Islet of Langerhans (tissue), 1 donor: Measurements from ENCODE around the gene CNNM2.
"Not testable (repeated sequence)": the region's sequence is repeated elsewhere in the genome, so short reads cannot be mapped to it uniquely, and the experiment has no call there.

Experiments used
- FAIRE-seq: peaks from one replicate; lab custom pipeline; 2011; peaks lifted over from hg19 to GRCh38; lab: Jason Lieb, UNC

CNNM2 gene

GRCh38 chr10:103110407-103110806, 192.3 kb downstream of the CNNM2 start:
- no peak for FAIRE-seq

- no peak for FAIRE-seq
These were observed 193.2 kb downstream of the CNNM2 start for GRCh38 chr10:103111031-103111917.

- FAIRE-seq = peak; percentile 43
These were observed 194.1 kb downstream of the CNNM2 start for GRCh38 chr10:103111918-103112877.

DNA sequence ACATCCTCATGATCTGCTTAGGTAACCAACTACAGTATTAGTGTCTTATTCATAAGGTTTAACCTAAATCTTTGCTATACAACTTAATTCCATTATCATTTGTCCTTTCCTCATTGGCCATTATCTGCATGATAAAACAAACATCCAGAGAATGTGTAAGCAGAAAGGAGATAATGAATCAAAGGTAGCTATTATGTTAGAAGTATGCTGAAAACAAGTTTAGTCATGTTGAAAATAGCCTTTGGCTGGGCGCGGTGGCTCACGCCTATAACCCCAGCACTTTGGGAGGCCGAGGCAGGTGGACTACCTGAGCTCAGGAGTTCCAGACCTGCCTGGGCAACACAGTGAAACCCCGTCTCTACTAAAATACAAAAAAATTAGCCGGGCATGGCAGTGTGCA, 196.8 kb downstream of the CNNM2 start:
- FAIRE-seq = no peak

GRCh38 chr10:103117247-103117646, 199.2 kb downstream of the CNNM2 start:
- no peak for FAIRE-seq

DNA sequence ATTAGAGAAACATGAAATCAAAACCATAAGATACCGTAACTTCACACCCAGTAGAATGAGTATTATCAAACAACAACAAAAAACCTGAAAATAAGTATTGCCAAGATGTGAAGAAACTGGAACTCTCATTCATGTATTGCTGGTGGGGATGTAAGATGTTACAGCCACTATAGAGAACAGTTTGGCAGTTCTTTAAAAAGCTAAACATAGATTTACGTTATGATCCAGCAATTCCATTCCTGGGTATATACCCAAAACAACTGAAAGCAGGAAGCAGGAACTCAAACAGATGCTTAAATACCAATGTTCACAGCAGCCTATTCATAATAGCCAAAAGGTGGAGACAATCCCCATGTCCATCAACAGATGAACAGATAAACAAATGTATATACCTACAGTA, 202.5 kb downstream of the CNNM2 start:
- FAIRE-seq = no peak

DNA sequence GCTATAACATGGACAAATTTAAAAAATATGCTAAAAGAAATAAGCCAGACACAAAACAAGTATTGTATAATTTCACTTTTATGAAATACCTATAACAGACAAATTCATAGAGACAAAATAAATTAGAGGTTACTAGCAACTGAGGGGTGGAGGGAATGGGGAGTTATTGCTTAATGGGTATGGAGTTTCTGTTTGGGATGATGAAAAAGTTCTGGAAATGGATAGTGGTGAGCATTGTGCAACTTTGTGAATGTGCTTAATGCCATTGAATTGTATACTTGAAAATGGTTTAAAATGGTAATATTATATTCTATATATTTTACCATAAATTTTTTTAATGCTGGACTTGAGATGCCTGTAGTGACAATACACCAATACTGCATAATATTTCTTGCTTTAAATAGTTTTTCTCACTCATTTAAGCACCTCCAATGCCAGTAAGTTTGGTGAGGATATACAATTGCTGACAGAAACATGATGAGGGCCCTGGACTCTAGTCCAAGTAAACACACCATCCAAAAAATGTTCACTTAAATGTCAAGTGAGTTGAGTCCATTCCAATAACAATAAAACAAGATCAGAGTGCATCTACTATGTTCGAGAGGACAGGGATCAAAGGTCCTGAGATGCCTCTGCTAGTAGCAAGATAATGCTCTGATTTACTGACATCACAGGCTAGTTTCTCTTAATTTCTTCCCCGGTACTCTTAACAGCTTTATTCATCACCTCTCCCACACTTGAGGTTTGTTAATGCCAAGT, 203.1 kb downstream of the CNNM2 start:
- FAIRE-seq = no peak

GRCh38 chr10:103123282-103124024, 205.4 kb downstream of the CNNM2 start:
- no peak for FAIRE-seq

GRCh38 chr10:103124420-103125096, 206.5 kb downstream of the CNNM2 start:
- peak; percentile 9 for FAIRE-seq

- peak; percentile 9 for FAIRE-seq
These were observed 207.5 kb downstream of the CNNM2 start for GRCh38 chr10:103125323-103126267.

- no peak for FAIRE-seq
These were observed 209.1 kb downstream of the CNNM2 start for GRCh38 chr10:103127241-103127640.

DNA sequence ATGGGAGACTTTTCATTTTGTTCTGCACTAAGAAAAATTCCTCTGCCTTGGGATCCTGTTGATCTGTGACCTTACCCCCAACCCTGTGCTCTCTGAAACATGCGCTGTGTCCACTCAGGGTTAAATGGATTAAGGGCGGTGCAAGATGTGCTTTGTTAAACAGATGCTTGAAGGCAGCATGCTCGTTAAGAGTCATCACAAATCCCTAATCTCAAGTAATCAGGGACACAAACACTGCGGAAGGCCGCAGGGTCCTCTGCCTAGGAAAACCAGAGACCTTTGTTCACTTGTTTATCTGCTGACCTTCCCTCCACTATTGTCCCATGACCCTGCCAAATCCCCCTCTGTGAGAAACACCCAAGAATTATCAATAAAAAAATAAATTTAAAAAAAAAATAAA, 212.1 kb downstream of the CNNM2 start:
- not testable (repeated sequence) for FAIRE-seq

- FAIRE-seq = no peak
These were observed 212.8 kb downstream of the CNNM2 start for GRCh38 chr10:103130910-103131309.

DNA sequence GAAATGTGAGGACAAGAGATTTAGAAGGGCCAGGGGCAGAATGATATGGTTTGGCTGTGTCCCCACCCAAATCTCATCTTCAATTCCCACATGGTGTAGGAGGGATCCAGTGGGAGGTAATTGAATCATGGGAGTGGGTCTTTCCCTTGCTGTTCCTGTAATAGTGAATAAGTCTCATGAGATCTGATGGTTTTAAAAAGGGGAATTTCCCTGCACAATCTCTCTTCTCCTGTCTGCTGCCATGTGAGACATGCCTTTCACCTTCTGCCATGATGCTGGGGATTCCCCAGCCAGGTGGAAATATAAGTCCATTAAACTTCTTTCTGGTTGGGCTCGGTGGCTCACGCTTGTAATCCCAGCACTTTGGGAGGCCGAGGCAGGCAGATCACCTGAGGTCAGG, 217.1 kb downstream of the CNNM2 start:
- FAIRE-seq = not testable (repeated sequence)

DNA sequence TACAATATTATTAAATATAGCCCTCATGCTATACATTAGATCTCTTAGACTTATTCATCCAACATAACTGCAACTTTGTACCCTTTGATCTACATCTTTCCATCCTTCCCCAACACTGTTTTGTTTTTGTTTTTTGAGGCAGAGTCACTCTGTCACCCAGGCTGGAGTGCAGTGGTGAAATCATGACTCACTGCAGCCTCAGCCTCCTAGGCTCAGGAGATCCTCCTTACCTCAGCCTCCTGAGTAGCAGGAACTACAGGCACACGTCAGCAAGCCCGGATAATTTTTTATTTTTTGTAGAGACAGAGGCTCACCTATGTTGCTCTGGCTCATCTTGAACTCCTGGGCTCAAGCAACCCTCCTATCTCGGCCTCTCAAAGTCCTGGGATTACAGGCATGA, 221.7 kb downstream of the CNNM2 start:
- no peak for FAIRE-seq
